ENCODE data around the gene METTL21C. TPM values are rescaled to one million over a fixed set of nuclear protein-coding genes. Genes with fewer than 3 reads are reported as not detected.

METTL21C gene
- total RNA-seq, 6 experiments from 2014 or later, result not detected

DNA sequence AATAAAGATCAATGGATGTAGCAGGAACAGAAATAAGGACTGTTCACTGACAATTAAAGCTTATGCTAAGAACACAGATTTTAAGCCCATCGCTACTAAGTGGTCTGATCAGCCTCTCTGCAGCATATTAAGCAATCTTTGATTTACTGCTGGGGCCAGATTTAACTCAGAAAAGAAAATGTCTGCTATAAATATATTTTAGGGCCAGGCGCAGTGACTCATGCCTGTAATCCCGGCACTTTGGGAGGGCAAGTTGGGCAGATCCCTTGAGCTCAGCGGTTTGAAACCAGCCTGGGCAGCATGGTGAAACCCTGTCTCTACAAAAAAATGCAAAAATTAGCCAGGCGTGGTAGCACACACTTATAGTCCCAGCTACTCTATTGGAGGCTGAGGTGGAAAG, 43.0 kb downstream of the METTL21C start:
- Mint-ChIP-seq H3K27me3 (ENCODE audit: insufficient read depth) (no peaks in the 10 kb centered on the region), H3K4me3 (no peak overlapping the region), H3K36me3 (ENCODE audit: low read depth) (peaks cover 6% of the 10 kb centered on the region; the same call in 1 of the 2 replicates), H3K9me3 (no peaks in the 10 kb centered on the region), H3K4me1 (ENCODE audit: low read depth) (peaks cover 15% of the 10 kb centered on the region), H3K27ac (peak overlapping the region; percentile 57)
- DNase-seq, result peak; percentile 22
- TF ChIP-seq, protein P1, sequence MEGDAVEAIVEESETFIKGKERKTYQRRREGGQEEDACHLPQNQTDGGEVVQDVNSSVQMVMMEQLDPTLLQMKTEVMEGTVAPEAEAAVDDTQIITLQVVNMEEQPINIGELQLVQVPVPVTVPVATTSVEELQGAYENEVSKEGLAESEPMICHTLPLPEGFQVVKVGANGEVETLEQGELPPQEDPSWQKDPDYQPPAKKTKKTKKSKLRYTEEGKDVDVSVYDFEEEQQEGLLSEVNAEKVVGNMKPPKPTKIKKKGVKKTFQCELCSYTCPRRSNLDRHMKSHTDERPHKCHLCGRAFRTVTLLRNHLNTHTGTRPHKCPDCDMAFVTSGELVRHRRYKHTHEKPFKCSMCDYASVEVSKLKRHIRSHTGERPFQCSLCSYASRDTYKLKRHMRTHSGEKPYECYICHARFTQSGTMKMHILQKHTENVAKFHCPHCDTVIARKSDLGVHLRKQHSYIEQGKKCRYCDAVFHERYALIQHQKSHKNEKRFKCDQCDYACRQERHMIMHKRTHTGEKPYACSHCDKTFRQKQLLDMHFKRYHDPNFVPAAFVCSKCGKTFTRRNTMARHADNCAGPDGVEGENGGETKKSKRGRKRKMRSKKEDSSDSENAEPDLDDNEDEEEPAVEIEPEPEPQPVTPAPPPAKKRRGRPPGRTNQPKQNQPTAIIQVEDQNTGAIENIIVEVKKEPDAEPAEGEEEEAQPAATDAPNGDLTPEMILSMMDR (IDR thresholded peaks at IDR 0.05), result no peak

DNA sequence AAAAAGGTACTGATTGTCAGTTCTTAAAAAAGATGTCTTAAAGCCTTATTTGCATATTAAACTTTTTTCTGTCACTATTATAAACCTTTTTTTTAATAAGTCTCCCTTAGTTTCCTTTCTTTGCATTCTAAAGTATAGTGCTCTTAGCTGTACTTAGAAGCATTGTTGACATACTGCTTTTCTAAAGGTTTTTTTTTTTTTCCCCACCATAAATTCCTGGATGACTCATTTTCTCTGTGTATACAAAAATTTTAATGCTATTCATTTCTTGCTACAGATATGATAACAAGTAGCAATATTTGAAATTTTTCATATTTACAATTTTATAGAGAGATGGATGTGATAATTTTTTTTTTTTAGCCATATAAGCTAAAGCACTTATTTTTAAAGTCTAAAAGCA, 43.5 kb downstream of the METTL21C start:
- Mint-ChIP-seq H3K9me3 (no peaks in the 10 kb centered on the region), H3K4me3 (no peak overlapping the region), H3K27ac (0 out of 2 replicates have a peak overlapping the region, but pooled peaks have one; percentile 13), H3K27me3 (ENCODE audit: insufficient read depth) (no peaks in the 10 kb centered on the region), H3K36me3 (ENCODE audit: low read depth) (peaks cover 10% of the 10 kb centered on the region; the same call in 1 of the 2 replicates), H3K4me1 (ENCODE audit: low read depth) (peaks cover 15% of the 10 kb centered on the region)
- DNase-seq, result no peak
- TF ChIP-seq, protein P1 (IDR thresholded peaks at IDR 0.05), result no peak

DNA sequence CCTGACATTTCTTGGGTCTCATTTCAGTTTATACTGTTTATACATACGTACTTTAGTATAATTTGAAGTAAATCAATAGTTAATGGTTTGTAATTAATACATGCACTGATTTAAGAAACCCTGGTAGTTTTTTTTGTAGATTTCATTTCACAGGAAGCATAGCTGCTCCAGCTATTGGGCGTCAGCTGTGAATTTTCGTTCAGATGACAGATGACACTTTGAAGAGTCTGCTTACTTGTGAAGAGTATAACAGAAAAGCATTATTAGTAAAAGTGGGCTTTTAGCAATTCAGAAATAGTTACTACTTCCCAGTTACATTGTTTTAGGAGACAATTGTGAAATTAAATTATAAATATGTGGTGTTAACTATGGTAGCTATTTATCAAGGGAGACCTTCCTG, 44.4 kb downstream of the METTL21C start:
- TF ChIP-seq, protein P1 (IDR thresholded peaks at IDR 0.05), result no peak
- H3K27ac Mint-ChIP-seq, result no peak overlapping the region; the same call in 1 of the 2 replicates
- H3K36me3 Mint-ChIP-seq (ENCODE audit: low read depth), result peaks cover 10% of the 10 kb centered on the region; the same call in 1 of the 2 replicates
- peaks cover 15% of the 10 kb centered on the region for H3K4me1 Mint-ChIP-seq (ENCODE audit: low read depth)
- H3K9me3 Mint-ChIP-seq, result no peaks in the 10 kb centered on the region
- no peaks in the 10 kb centered on the region for H3K27me3 Mint-ChIP-seq (ENCODE audit: insufficient read depth)
- no peak overlapping the region for H3K4me3 Mint-ChIP-seq
- no peak for DNase-seq

DNA sequence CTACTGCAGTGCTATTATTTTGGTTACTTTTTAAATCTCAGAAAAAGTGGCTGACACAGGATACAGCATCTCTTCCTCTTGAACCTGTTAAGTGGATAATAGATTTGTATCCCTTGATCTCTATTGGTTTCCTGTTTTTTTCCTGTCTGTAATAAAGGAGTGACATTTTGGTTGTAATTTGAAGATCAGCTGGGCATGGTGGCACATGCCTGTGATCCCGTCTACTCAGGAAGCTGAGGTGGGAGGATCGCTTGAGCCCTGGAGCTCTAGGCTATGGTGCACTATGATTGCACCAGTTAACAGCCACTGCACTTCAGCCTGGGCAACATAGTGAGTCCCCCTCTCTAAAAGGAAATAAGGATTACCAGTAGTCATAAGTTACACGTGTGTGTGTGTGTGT, 46.8 kb downstream of the METTL21C start:
- peaks cover 15% of the 10 kb centered on the region; the same call in 1 of the 2 replicates for H3K36me3 Mint-ChIP-seq (ENCODE audit: low read depth)
- no peak for DNase-seq
- H3K27ac Mint-ChIP-seq, result no peak overlapping the region
- H3K4me3 Mint-ChIP-seq, result no peak overlapping the region
- H3K4me1 Mint-ChIP-seq (ENCODE audit: low read depth), result peaks cover 15% of the 10 kb centered on the region
- H3K9me3 Mint-ChIP-seq, result no peaks in the 10 kb centered on the region
- no peaks in the 10 kb centered on the region for H3K27me3 Mint-ChIP-seq (ENCODE audit: insufficient read depth)
- TF ChIP-seq, protein P1 (IDR thresholded peaks at IDR 0.05), result no peak

DNA sequence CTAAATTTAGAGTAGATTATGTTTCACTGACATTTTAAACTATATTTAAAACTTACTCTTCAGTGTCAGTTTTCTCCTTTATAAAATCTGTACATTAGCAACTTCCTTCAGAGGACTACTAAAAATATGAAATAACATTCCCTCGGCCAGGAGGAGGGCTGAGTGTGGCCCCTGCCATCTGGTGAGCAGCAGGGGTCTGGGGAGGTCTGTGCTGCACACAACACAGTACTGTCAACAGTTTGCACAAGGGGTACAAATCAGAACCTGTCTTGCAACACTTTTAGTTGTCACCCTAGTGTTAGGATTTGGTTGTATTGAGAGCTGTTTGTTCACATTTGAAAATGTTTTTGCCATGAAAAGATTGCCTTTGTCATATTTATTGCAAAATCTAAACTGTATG, 49.1 kb downstream of the METTL21C start:
- H3K4me3 Mint-ChIP-seq, result no peak overlapping the region
- H3K4me1 Mint-ChIP-seq (ENCODE audit: low read depth), result peaks cover 2% of the 10 kb centered on the region; the same call in 1 of the 2 replicates
- H3K9me3 Mint-ChIP-seq, result no peaks in the 10 kb centered on the region
- no peak for DNase-seq
- H3K27ac Mint-ChIP-seq, result no peak overlapping the region
- TF ChIP-seq, protein P1 (IDR thresholded peaks at IDR 0.05), result no peak
- peaks cover 15% of the 10 kb centered on the region; the same call in 1 of the 2 replicates for H3K36me3 Mint-ChIP-seq (ENCODE audit: low read depth)
- H3K27me3 Mint-ChIP-seq (ENCODE audit: insufficient read depth), result no peaks in the 10 kb centered on the region
